ENCODE measurements around the gene CAMSAP1.
A peak's percentile ranks its signal among the peaks of the same experiment; 100 is the strongest.

The CAMSAP1 gene

DNA sequence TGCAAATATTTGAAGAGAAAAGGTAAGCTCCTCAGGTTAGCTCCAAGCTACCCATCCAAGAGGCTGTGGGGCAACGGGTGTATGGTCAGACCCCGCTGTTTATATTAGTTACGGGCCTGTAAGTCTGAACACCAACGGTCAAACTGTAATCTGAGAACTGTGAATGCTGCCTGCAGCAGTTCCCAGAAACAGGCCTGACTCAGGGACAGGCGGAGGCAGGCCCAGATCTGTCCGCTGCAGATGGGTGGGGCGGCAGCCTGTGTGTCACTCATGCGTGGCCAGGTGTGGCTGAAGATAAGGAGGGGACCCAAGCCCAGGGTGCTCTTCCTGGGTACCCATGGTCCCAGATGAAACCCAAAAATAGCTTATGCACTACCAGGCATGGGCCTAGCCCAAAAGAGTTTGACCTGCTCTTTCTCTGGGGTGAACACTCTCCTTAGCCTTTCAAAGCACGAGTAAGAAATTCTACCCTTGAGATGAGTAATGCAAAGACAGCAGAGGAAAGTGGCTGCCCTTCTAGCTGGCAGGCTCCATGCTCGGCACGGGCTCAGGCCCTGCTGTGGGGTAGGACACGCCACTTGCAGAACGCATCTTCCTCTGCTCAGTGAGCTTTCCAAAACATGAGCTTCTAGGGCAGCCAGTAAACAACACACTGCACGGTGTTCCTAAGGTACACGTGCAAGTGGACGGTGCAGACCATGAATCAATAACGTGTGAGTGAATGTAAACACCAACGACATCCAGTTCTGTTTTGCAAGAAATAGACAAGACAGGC is 44.7 kb upstream of the CAMSAP1 start (continued):
- TF ChIP-seq GFI1B (tag by site-specific recombination; IDR thresholded peaks at IDR 0.05) (no peak), GLIS1 (tag by site-specific recombination; IDR thresholded peaks at IDR 0.05) (no peak), ZNF221 (tag by site-specific recombination; IDR thresholded peaks at IDR 0.05; ENCODE audit: borderline replicate concordance) (no peak), ZNF274 (IDR thresholded peaks at IDR 0.05; ENCODE audit: low read length) (no peak), ZNF274 (tag by site-specific recombination; IDR thresholded peaks at IDR 0.05; ENCODE audit: borderline replicate concordance) (no peak), SP3 (tag by site-specific recombination; IDR thresholded peaks at IDR 0.05) (no peak), HOXA7 (CRISPR knock-in tag; IDR thresholded peaks at IDR 0.05; ENCODE audit: borderline replicate concordance) (no peak), ZNF366 (tag by site-specific recombination; conservative IDR thresholded peaks at IDR 0.05) (0 out of 2 replicates have a peak, but pooled peaks have one; percentile 13), ZBTB8A (tag by site-specific recombination; IDR thresholded peaks at IDR 0.05) (no peak; the same call in 1 of the 2 replicates), ZNF76 (tag by site-specific recombination; IDR thresholded peaks at IDR 0.05; ENCODE audit: borderline replicate concordance, low read depth) (no peak; the same call in 1 of the 2 replicates), BCL11A (tag by site-specific recombination; IDR thresholded peaks at IDR 0.05; ENCODE audit: low read depth) (no peak), PBX3 (CRISPR knock-in tag; IDR thresholded peaks at IDR 0.05) (no peak), ZNF266 (tag by site-specific recombination; IDR thresholded peaks at IDR 0.05; ENCODE audit: low read depth) (peak; percentile 38; the same call in 1 of the 2 replicates), ZNF16 (tag by site-specific recombination; IDR thresholded peaks at IDR 0.05; ENCODE audit: low read depth) (no peak), ZNF561 (tag by site-specific recombination; IDR thresholded peaks at IDR 0.05; ENCODE audit: borderline replicate concordance) (peak; percentile 52; the same call in 1 of the 2 replicates), ELK4 (IDR thresholded peaks at IDR 0.05; ENCODE audit: borderline replicate concordance, low read depth, low read length) (no peak), CTCF (tag by site-specific recombination; IDR thresholded peaks at IDR 0.05) (no peak), ZNF621 (tag by site-specific recombination; IDR thresholded peaks at IDR 0.05) (no peak), ZFP41 (tag by site-specific recombination; IDR thresholded peaks at IDR 0.05; ENCODE audit: borderline replicate concordance) (no peak), ZNF558 (tag by site-specific recombination; IDR thresholded peaks at IDR 0.05) (no peak), ZNF140 (tag by site-specific recombination; IDR thresholded peaks at IDR 0.05) (no peak), TRIM28 (IDR thresholded peaks at IDR 0.05; ENCODE audit: borderline replicate concordance, low read length) (peak; percentile 75; the same call in 1 of the 2 replicates), ZNF138 (tag by site-specific recombination; IDR thresholded peaks at IDR 0.05; ENCODE audit: borderline replicate concordance) (no peak), ZNF433 (tag by site-specific recombination; IDR thresholded peaks at IDR 0.05; ENCODE audit: low read depth) (no peak), ZNF645 (tag by site-specific recombination; IDR thresholded peaks at IDR 0.05) (no peak), SETDB1 (IDR thresholded peaks at IDR 0.05; ENCODE audit: insufficient read length, low read length) (no peak), ZBTB17 (tag by site-specific recombination; IDR thresholded peaks at IDR 0.05) (peak; percentile 82), ZBTB21 (tag by site-specific recombination; IDR thresholded peaks at IDR 0.05) (no peak)
- TF ChIP-seq, protein P1, sequence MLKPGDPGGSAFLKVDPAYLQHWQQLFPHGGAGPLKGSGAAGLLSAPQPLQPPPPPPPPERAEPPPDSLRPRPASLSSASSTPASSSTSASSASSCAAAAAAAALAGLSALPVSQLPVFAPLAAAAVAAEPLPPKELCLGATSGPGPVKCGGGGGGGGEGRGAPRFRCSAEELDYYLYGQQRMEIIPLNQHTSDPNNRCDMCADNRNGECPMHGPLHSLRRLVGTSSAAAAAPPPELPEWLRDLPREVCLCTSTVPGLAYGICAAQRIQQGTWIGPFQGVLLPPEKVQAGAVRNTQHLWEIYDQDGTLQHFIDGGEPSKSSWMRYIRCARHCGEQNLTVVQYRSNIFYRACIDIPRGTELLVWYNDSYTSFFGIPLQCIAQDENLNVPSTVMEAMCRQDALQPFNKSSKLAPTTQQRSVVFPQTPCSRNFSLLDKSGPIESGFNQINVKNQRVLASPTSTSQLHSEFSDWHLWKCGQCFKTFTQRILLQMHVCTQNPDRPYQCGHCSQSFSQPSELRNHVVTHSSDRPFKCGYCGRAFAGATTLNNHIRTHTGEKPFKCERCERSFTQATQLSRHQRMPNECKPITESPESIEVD (tag by site-specific recombination; IDR thresholded peaks at IDR 0.05), result no peak
- TF ChIP-seq, protein P2, sequence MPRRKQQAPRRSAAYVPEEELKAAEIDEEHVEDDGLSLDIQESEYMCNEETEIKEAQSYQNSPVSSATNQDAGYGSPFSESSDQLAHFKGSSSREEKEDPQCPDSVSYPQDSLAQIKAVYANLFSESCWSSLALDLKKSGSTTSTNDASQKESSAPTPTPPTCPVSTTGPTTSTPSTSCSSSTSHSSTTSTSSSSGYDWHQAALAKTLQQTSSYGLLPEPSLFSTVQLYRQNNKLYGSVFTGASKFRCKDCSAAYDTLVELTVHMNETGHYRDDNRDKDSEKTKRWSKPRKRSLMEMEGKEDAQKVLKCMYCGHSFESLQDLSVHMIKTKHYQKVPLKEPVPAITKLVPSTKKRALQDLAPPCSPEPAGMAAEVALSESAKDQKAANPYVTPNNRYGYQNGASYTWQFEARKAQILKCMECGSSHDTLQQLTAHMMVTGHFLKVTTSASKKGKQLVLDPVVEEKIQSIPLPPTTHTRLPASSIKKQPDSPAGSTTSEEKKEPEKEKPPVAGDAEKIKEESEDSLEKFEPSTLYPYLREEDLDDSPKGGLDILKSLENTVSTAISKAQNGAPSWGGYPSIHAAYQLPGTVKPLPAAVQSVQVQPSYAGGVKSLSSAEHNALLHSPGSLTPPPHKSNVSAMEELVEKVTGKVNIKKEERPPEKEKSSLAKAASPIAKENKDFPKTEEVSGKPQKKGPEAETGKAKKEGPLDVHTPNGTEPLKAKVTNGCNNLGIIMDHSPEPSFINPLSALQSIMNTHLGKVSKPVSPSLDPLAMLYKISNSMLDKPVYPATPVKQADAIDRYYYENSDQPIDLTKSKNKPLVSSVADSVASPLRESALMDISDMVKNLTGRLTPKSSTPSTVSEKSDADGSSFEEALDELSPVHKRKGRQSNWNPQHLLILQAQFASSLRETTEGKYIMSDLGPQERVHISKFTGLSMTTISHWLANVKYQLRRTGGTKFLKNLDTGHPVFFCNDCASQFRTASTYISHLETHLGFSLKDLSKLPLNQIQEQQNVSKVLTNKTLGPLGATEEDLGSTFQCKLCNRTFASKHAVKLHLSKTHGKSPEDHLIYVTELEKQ (tag by site-specific recombination; IDR thresholded peaks at IDR 0.05; ENCODE audit: borderline replicate concordance), result no peak
